K562 (cell line): ENCODE measurements around the gene SLC22A23. TPM values are rescaled to one million over a fixed set of nuclear protein-coding genes. Genes with fewer than 3 reads are reported as not detected.

Experiments
- FOXA3 ChIP-seq, 2 experiments: fragments of 450-650 bp in 1 of 2; sonication (generic) in 1 of 2; formaldehyde crosslinking; IDR thresholded peaks in 1 of 2; conservative IDR thresholded peaks in 1 of 2; 2 replicates each; pipeline versions ENCODE4 v1.4.0 to v1.8.0; 2020 to 2022; ENCODE audit warnings: mild to moderate bottlenecking in 2 of 2, missing genetic modification reagents in 1 of 2
- GABPA ChIP-seq: fragments of 200-800 bp; sonication (Bioruptor generic); conservative IDR thresholded peaks from 2 replicates; pipeline ENCODE4 v1.6.1; 2016; ENCODE audit warnings: low read depth, missing genetic modification characterization, missing compliant biosample characterization
- ILK ChIP-seq: fragments of 450-650 bp; IDR thresholded peaks from 2 replicates; pipeline ENCODE4 v1.6.1; 2016; ENCODE audit warnings: missing genetic modification characterization, low read depth, mild to moderate bottlenecking, missing compliant biosample characterization, moderate library complexity, borderline replicate concordance
- MAZ ChIP-seq, 2 experiments: fragments of 450-650 bp in 1 of 2; sonication (generic) in 1 of 2; formaldehyde crosslinking; IDR thresholded peaks in 1 of 2; conservative IDR thresholded peaks in 1 of 2; 2 replicates each; pipeline versions ENCODE4 v1.4.0 to v1.5.0; 2020; ENCODE audit warnings: mild to moderate bottlenecking in 1 of 2, missing genetic modification reagents in 1 of 2
- MYC ChIP-seq, 2 experiments: fragments of 250-450 bp in 1 of 2; sonication (Bioruptor Pico) in 1 of 2; IDR thresholded peaks; 2 replicates each; pipeline versions ENCODE4 v1.5.1 to v1.6.1; 2012 to 2021; ENCODE audit warnings: low read depth in 2 of 2, borderline replicate concordance in 1 of 2, improper control_type of control experiment in 1 of 2, low read length in 1 of 2, mild to moderate bottlenecking in 1 of 2, moderate library complexity in 1 of 2
- PTBP1 ChIP-seq: fragments of 200-400 bp; formaldehyde crosslinking; IDR thresholded peaks from 2 replicates; pipeline ENCODE4 v1.6.1; 2017; ENCODE audit warnings: low read depth, low read length
- PTTG1 ChIP-seq: fragments of 450-650 bp; IDR thresholded peaks from 2 replicates; pipeline ENCODE4 v1.6.1; 2016; ENCODE audit warnings: low read depth, mild to moderate bottlenecking, missing genetic modification characterization, missing compliant biosample characterization
- ZNF778 ChIP-seq: fragments of 450-650 bp; formaldehyde crosslinking; IDR thresholded peaks from 2 replicates; pipeline ENCODE4 v1.4.0; 2020; ENCODE audit warnings: mild to moderate bottlenecking, moderate library complexity
- polyA plus RNA-seq, 8 experiments: library from polyadenylated mRNA; depleted of rRNA in 4 of 8; stranded (reverse) in 5 of 8; unstranded in 3 of 8; fragments of >200 nt; fragmentation: Nextera tagmentation in 2 of 8; fragmentation: Illumina TruSeq in 1 of 8; extraction: Ambion mirVana in 2 of 8; extraction: Trizol in 1 of 8; gene quantifications; 2 replicates each; pipeline versions ENCODE4 v1.2.1 to v1.2.3, GENCODE V29; 2011 to 2014; ENCODE audit warnings: inconsistent platforms in 1 of 8, missing spikeins in 1 of 8
- total RNA-seq, 7 experiments: library from RNA; depleted of rRNA in 6 of 7; stranded (reverse); fragments of >200 nt in 6 of 7; fragmentation: Illumina TruSeq in 2 of 7; extraction: Trizol in 2 of 7; gene quantifications; 2 replicates each; pipeline versions ENCODE4 v1.2.1 to v1.2.3, GENCODE V29; 2011 to 2021; ENCODE audit warnings: low replicate concordance in 1 of 7
- TF ChIP-seq, protein P1 (sequence below): fragments of 450-650 bp; IDR thresholded peaks from 2 replicates; pipeline ENCODE4 v1.6.1; 2018; ENCODE audit not compliant: partially characterized antibody
- TF ChIP-seq, protein P2 (sequence below): conservative IDR thresholded peaks from 2 replicates; pipeline ENCODE4 v1.6.1; 2011; ENCODE audit warnings: low read depth, mild to moderate bottlenecking, low read length; ENCODE audit not compliant: control insufficient read depth
- TF ChIP-seq, protein P3 (sequence below): IDR thresholded peaks from 2 replicates; pipeline ENCODE4 v1.6.1; 2011; ENCODE audit not compliant: insufficient read length; ENCODE audit errors: extremely low read depth
- TF ChIP-seq, protein P4 (sequence below): fragments of 250-450 bp; sonication (Bioruptor Pico); IDR thresholded peaks from 2 replicates; pipeline ENCODE4 v1.6.1; 2021; ENCODE audit warnings: mild to moderate bottlenecking
- TF ChIP-seq, protein P5 (sequence below): fragments of 250-450 bp; sonication (Bioruptor Pico); IDR thresholded peaks from 2 replicates; pipeline ENCODE4 v1.8.0; 2022; ENCODE audit warnings: moderate library complexity, mild to moderate bottlenecking, inconsistent platforms
- TF ChIP-seq, protein P6 (sequence below): sonication (generic); formaldehyde crosslinking; IDR thresholded peaks from 2 replicates; pipeline ENCODE4 v1.8.0; 2022; ENCODE audit warnings: mild to moderate bottlenecking, missing genetic modification reagents, borderline replicate concordance

The SLC22A23 gene
- total and polyA plus RNA-seq, 9 of the 15 experiments (the other 6 are each of a cell fraction or from before 2014, with no cell fraction given): 0.30 to 8.7 (median 2.5) TPM

DNA sequence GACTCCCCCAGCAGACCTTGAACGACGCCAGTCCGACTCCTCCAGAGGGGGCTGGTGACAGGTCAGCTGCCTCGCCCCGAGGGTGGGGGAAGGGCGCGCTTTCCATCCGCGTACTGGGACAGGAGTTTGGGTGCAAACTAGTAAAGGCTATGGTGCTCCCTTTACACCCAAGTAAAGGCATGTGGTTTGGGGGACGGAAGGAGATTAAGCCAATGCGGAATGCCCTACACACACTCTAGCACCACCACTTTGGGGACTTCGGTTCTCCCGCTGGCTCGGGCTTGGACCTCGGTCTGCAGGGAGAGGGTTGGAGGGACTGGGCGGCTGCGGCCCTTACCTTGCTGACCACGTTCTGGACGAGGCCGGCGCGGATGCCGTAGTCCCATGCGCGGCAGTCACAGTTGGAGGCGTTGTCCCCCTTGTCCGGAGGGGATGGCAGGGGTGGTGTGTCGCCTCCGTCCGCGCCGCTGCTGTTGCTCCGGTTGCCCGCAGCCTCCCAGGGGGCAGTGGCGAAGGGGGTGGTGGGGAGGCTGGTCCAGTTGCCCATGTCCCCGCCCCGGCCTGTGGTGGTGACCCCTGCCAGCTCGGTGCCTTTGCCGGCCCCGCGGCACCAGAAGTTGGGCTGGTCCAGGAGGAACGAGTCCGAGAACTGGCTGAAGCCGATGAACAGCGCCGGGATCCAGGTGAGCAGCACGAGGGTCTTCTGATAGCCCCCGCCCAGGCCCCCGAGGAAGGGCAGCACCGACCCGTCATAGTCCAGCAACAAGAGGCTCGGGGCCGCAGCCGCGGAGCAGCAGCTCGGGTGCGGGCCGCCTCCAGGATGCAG lies 1.1 kb downstream of the SLC22A23 start (continued):
- TF ChIP-seq, protein P1, sequence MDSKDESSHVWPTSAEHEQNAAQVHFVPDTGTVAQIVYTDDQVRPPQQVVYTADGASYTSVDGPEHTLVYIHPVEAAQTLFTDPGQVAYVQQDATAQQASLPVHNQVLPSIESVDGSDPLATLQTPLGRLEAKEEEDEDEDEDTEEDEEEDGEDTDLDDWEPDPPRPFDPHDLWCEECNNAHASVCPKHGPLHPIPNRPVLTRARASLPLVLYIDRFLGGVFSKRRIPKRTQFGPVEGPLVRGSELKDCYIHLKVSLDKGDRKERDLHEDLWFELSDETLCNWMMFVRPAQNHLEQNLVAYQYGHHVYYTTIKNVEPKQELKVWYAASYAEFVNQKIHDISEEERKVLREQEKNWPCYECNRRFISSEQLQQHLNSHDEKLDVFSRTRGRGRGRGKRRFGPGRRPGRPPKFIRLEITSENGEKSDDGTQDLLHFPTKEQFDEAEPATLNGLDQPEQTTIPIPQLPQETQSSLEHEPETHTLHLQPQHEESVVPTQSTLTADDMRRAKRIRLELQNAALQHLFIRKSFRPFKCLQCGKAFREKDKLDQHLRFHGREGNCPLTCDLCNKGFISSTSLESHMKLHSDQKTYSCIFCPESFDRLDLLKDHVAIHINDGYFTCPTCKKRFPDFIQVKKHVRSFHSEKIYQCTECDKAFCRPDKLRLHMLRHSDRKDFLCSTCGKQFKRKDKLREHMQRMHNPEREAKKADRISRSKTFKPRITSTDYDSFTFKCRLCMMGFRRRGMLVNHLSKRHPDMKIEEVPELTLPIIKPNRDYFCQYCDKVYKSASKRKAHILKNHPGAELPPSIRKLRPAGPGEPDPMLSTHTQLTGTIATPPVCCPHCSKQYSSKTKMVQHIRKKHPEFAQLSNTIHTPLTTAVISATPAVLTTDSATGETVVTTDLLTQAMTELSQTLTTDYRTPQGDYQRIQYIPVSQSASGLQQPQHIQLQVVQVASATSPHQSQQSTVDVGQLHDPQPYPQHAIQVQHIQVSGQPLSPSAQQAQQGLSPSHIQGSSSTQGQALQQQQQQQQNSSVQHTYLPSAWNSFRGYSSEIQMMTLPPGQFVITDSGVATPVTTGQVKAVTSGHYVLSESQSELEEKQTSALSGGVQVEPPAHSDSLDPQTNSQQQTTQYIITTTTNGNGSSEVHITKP: peak; percentile 39
- TF ChIP-seq MAZ (CRISPR knock-in tag; conservative IDR thresholded peaks at IDR 0.05 in 1 of 2, IDR thresholded peaks at IDR 0.05 in 1 of 2) (peak in 1 of 2 experiments; percentile 33; a peak in 2 of 4 replicates), ILK (tag) (no peak), PTTG1 (tag) (no peak), MYC (IDR thresholded peaks at IDR 0.05; ENCODE audit: low read depth, low read length) (no peak), MYC (CRISPR knock-in tag; IDR thresholded peaks at IDR 0.05; ENCODE audit: borderline replicate concordance, low read depth) (no peak), FOXA3 (CRISPR knock-in tag; conservative IDR thresholded peaks at IDR 0.05 in 1 of 2, IDR thresholded peaks at IDR 0.05 in 1 of 2) (no peak), GABPA (no peak), PTBP1 (no peak), ZNF778 (CRISPR knock-in tag) (no peak)
- TF ChIP-seq, protein P2, sequence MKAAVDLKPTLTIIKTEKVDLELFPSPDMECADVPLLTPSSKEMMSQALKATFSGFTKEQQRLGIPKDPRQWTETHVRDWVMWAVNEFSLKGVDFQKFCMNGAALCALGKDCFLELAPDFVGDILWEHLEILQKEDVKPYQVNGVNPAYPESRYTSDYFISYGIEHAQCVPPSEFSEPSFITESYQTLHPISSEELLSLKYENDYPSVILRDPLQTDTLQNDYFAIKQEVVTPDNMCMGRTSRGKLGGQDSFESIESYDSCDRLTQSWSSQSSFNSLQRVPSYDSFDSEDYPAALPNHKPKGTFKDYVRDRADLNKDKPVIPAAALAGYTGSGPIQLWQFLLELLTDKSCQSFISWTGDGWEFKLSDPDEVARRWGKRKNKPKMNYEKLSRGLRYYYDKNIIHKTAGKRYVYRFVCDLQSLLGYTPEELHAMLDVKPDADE: 0 out of 2 replicates have a peak, but pooled peaks have one; percentile 22
- TF ChIP-seq, protein P3, sequence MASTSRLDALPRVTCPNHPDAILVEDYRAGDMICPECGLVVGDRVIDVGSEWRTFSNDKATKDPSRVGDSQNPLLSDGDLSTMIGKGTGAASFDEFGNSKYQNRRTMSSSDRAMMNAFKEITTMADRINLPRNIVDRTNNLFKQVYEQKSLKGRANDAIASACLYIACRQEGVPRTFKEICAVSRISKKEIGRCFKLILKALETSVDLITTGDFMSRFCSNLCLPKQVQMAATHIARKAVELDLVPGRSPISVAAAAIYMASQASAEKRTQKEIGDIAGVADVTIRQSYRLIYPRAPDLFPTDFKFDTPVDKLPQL: no peak
- TF ChIP-seq, protein P4, sequence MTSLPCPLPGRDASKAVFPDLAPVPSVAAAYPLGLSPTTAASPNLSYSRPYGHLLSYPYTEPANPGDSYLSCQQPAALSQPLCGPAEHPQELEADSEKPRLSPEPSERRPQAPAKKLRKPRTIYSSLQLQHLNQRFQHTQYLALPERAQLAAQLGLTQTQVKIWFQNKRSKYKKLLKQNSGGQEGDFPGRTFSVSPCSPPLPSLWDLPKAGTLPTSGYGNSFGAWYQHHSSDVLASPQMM (CRISPR knock-in tag): no peak
- TF ChIP-seq, protein P5, sequence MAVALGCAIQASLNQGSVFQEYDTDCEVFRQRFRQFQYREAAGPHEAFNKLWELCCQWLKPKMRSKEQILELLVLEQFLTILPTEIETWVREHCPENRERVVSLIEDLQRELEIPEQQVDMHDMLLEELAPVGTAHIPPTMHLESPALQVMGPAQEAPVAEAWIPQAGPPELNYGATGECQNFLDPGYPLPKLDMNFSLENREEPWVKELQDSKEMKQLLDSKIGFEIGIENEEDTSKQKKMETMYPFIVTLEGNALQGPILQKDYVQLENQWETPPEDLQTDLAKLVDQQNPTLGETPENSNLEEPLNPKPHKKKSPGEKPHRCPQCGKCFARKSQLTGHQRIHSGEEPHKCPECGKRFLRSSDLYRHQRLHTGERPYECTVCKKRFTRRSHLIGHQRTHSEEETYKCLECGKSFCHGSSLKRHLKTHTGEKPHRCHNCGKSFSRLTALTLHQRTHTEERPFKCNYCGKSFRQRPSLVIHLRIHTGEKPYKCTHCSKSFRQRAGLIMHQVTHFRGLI (CRISPR knock-in tag): no peak
- TF ChIP-seq, protein P6, sequence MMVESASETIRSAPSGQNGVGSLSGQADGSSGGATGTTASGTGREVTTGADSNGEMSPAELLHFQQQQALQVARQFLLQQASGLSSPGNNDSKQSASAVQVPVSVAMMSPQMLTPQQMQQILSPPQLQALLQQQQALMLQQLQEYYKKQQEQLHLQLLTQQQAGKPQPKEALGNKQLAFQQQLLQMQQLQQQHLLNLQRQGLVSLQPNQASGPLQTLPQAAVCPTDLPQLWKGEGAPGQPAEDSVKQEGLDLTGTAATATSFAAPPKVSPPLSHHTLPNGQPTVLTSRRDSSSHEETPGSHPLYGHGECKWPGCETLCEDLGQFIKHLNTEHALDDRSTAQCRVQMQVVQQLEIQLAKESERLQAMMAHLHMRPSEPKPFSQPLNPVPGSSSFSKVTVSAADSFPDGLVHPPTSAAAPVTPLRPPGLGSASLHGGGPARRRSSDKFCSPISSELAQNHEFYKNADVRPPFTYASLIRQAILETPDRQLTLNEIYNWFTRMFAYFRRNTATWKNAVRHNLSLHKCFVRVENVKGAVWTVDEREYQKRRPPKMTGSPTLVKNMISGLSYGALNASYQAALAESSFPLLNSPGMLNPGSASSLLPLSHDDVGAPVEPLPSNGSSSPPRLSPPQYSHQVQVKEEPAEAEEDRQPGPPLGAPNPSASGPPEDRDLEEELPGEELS (CRISPR knock-in tag): 0 out of 2 replicates have a peak, but pooled peaks have one; percentile 84
